ENCODE data around the gene RNF19B. TPM values are rescaled to one million over a fixed set of nuclear protein-coding genes. Genes with fewer than 3 reads are reported as not detected.

RNF19B gene, protein sequence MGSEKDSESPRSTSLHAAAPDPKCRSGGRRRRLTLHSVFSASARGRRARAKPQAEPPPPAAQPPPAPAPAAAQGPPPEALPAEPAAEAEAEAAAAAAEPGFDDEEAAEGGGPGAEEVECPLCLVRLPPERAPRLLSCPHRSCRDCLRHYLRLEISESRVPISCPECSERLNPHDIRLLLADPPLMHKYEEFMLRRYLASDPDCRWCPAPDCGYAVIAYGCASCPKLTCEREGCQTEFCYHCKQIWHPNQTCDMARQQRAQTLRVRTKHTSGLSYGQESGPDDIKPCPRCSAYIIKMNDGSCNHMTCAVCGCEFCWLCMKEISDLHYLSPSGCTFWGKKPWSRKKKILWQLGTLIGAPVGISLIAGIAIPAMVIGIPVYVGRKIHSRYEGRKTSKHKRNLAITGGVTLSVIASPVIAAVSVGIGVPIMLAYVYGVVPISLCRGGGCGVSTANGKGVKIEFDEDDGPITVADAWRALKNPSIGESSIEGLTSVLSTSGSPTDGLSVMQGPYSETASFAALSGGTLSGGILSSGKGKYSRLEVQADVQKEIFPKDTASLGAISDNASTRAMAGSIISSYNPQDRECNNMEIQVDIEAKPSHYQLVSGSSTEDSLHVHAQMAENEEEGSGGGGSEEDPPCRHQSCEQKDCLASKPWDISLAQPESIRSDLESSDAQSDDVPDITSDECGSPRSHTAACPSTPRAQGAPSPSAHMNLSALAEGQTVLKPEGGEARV
- total RNA-seq (ENCODE audit: low replicate concordance) = 11.5 and 14.2 TPM in 2 replicates

DNA sequence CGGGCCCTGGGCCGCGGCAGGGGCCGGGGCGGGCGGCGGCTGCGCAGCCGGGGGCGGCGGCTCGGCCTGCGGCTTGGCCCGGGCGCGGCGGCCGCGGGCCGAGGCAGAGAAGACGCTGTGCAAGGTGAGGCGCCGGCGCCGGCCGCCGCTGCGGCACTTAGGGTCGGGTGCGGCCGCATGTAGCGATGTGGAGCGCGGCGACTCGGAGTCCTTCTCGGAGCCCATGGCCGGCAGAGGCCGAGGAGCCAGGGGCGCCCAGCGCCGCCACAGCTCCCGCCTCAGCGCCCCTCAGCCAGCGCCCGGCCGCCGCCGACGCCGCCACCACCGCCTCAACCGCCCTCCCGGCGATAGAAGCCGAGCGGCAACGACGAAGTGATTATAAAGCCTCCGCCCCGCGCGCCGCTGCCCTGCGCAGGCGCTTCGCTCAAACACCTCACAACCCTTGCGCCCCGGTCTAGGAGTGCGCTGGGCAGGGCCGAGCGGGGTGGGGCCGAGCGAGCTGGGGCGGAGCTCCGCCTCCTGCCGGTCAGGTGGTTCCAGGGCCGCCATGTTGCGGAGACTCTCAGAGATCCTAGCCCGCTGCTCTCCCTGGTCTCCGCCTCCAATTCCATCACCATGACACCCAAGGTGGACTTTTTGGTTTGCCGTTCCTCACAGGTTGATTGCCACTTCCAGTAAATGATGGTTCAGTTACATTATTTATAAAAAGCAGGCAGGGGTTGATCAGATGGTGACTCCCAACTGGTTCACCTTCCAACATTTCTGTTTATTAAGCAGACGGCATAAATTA, at the start of gene RNF19B:
TSS of gene RNF19B (minus strand) at position 349 of the 790 bp plus-strand sequence. CDS start at position 225, 124 bp downstream.
- Histone ChIP-seq H4K20me1 (ENCODE audit: low read depth) (peaks cover 31% of the 10 kb centered on the region), H3K27me3 (peaks cover 38% of the 10 kb centered on the region), H3K27ac (peak within 1 kb of the TSS; percentile 59), H3K4me2 (peak within 1 kb of the TSS; percentile 88), H3K9ac (peak within 1 kb of the TSS; percentile 46), H3F3A (ENCODE audit: low read depth) (peaks cover 13% of the 10 kb centered on the region), H3K9me3 (ENCODE audit: low read depth) (no peaks in the 10 kb centered on the region), H3K36me3 (no peaks in the 10 kb centered on the region), H2AFZ (replicated peaks) (peak within 1 kb of the TSS; percentile 86), H3K79me2 (ENCODE audit: low read depth) (peaks cover 36% of the 10 kb centered on the region), H3K4me3 (peak within 1 kb of the TSS; percentile 96), H3K4me1 (peaks cover 13% of the 10 kb centered on the region)
- TF ChIP-seq, protein P1, sequence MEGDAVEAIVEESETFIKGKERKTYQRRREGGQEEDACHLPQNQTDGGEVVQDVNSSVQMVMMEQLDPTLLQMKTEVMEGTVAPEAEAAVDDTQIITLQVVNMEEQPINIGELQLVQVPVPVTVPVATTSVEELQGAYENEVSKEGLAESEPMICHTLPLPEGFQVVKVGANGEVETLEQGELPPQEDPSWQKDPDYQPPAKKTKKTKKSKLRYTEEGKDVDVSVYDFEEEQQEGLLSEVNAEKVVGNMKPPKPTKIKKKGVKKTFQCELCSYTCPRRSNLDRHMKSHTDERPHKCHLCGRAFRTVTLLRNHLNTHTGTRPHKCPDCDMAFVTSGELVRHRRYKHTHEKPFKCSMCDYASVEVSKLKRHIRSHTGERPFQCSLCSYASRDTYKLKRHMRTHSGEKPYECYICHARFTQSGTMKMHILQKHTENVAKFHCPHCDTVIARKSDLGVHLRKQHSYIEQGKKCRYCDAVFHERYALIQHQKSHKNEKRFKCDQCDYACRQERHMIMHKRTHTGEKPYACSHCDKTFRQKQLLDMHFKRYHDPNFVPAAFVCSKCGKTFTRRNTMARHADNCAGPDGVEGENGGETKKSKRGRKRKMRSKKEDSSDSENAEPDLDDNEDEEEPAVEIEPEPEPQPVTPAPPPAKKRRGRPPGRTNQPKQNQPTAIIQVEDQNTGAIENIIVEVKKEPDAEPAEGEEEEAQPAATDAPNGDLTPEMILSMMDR (IDR thresholded peaks at IDR 0.05) = no peak
- no peak for TF ChIP-seq EZH2phosphoT487 (IDR thresholded peaks at IDR 0.05)
- TF ChIP-seq EZH2 (IDR thresholded peaks at IDR 0.05) = no peak
- no peaks in the 10 kb centered on the region for H3K36me3 Mint-ChIP-seq
- H3K9me3 Mint-ChIP-seq = no peaks in the 10 kb centered on the region
- peak within 1 kb of the TSS; percentile 92 for H3K4me3 Mint-ChIP-seq
- H3K4me1 Mint-ChIP-seq = peaks cover 31% of the 10 kb centered on the region
- H3K27ac Mint-ChIP-seq = peak within 1 kb of the TSS; percentile 81
- DNase-seq (ENCODE audit: low spot score) = peak; percentile 98
- H3K27me3 Mint-ChIP-seq (ENCODE audit: insufficient read depth, low read depth) = peaks cover 2% of the 10 kb centered on the region

DNA sequence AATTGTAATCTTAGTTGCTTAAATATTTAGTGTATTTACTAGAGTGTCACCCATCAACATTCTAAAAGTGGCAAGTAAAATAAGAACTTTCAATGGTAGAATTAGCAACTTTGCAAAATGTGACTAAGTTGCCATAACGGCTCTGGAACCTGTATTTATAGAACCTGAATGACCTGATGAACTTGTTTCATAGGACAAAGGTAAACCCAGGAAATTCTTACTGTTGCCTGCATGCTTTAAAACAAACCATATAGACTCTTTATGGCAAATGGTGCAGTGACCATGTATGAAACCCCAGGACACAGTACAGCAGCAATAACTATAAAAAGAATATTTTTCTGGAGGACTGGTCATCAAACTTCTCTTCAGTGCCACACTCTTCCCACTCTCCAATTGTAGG, 49.2 kb upstream of the RNF19B start:
- Histone ChIP-seq H4K20me1 (ENCODE audit: low read depth) (no peaks in the 10 kb centered on the region), H3K27ac (no peak overlapping the region), H3K36me3 (peaks cover 4% of the 10 kb centered on the region), H2AFZ (replicated peaks) (no peak overlapping the region), H3K4me2 (no peak overlapping the region), H3K27me3 (no peaks in the 10 kb centered on the region), H3K9me3 (ENCODE audit: low read depth) (no peaks in the 10 kb centered on the region), H3K79me2 (ENCODE audit: low read depth) (no peaks in the 10 kb centered on the region), H3F3A (ENCODE audit: low read depth) (no peaks in the 10 kb centered on the region), H3K4me1 (no peaks in the 10 kb centered on the region), H3K4me3 (no peak overlapping the region), H3K9ac (no peak overlapping the region)
- DNase-seq (ENCODE audit: low spot score) = no peak
- peaks cover 3% of the 10 kb centered on the region for H3K4me1 Mint-ChIP-seq
- no peak overlapping the region for H3K4me3 Mint-ChIP-seq
- no peak overlapping the region for H3K27ac Mint-ChIP-seq
- H3K9me3 Mint-ChIP-seq = no peaks in the 10 kb centered on the region
- H3K36me3 Mint-ChIP-seq = peaks cover 32% of the 10 kb centered on the region
- TF ChIP-seq EZH2phosphoT487 (IDR thresholded peaks at IDR 0.05) (no peak), EZH2 (IDR thresholded peaks at IDR 0.05) (no peak)
- TF ChIP-seq, protein P1 (IDR thresholded peaks at IDR 0.05) = no peak
- H3K27me3 Mint-ChIP-seq (ENCODE audit: insufficient read depth, low read depth) = peaks cover 2% of the 10 kb centered on the region

DNA sequence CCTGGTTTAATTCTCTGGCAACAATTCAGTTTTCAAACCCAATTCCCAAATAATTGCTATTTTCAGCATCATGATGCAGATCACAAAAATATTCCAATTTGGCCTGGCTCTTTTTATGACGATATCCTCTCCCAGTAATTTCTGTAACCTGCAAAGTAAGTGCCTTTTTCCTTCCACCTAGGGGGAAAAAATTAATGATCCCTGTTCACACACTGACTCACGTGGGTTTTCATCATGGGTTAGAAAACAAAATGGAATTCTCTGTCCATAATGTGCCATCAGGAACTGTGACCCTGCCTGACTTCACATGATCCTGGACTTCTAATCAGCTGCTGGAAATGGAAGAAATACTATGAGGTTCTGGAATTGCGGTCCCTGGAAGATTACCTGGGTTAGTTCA, 47.6 kb upstream of the RNF19B start:
- Mint-ChIP-seq H3K4me1 (peaks cover 14% of the 10 kb centered on the region), H3K27ac (no peak overlapping the region), H3K27me3 (ENCODE audit: insufficient read depth, low read depth) (peaks cover 2% of the 10 kb centered on the region), H3K36me3 (peaks cover 35% of the 10 kb centered on the region), H3K9me3 (no peaks in the 10 kb centered on the region), H3K4me3 (no peak overlapping the region)
- Histone ChIP-seq H3K27ac (no peak overlapping the region), H3K4me2 (no peak overlapping the region), H3K4me1 (no peaks in the 10 kb centered on the region), H3K36me3 (peaks cover 4% of the 10 kb centered on the region), H3K4me3 (no peak overlapping the region), H3K9ac (no peak overlapping the region), H3F3A (ENCODE audit: low read depth) (no peaks in the 10 kb centered on the region), H4K20me1 (ENCODE audit: low read depth) (no peaks in the 10 kb centered on the region), H3K9me3 (ENCODE audit: low read depth) (no peaks in the 10 kb centered on the region), H3K27me3 (no peaks in the 10 kb centered on the region), H3K79me2 (ENCODE audit: low read depth) (no peaks in the 10 kb centered on the region), H2AFZ (replicated peaks) (no peak overlapping the region)
- TF ChIP-seq EZH2 (IDR thresholded peaks at IDR 0.05) (no peak), EZH2phosphoT487 (IDR thresholded peaks at IDR 0.05) (no peak)
- TF ChIP-seq, protein P1 (IDR thresholded peaks at IDR 0.05) = no peak
- no peak for DNase-seq (ENCODE audit: low spot score)
